ENCODE data around the gene PPP2R2B.

GRCh38 chr5:146704949-146705665 lies 173.4 kb downstream of the PPP2R2B start:
- no peak for TF ChIP-seq CTCF (IDR thresholded peaks at IDR 0.05; ENCODE audit: insufficient read depth, low read length)
- no peak for TF ChIP-seq POLR2AphosphoS5 (IDR thresholded peaks at IDR 0.05; ENCODE audit: low read depth)
